Stimulated activated naive B cell treated with anti-CD40 and anti-IgM and Interleukin-4, amounts not matched to agents 10 μg/mL and 1 μg/mL and 100 μg/mL, for 72 hours (primary cell): ENCODE measurements around the gene USP36.

Source experiments
- ATAC-seq, 2 donors: fragments of 150-1000 bp; cut with Tn5 transposase; replicated peaks; 2 replicates each; pipeline ENCODE4 v1.10.0; 2021; ENCODE audit warnings: moderate library complexity in 1 of 2
- DNase-seq: peaks from one replicate; pipeline ENCODE4 v3.0.0; 2021
- H3K27ac Mint-ChIP-seq: one replicate; pipeline ENCODE4 v1.8.0; 2022; ENCODE audit warnings: mild to moderate bottlenecking, mixed read lengths
- H3K27me3 Mint-ChIP-seq, 2 donors: one replicate each; pipeline ENCODE4 v1.8.0; 2022; ENCODE audit warnings: mixed read lengths in 2 of 2
- H3K36me3 Mint-ChIP-seq, 2 donors: one replicate each; pipeline ENCODE4 v1.8.0; 2022; ENCODE audit warnings: mixed read lengths in 2 of 2, mild to moderate bottlenecking in 1 of 2
- H3K4me1 Mint-ChIP-seq, 2 donors: one replicate each; pipeline ENCODE4 v1.8.0; 2022; ENCODE audit warnings: mixed read lengths in 2 of 2, mild to moderate bottlenecking in 1 of 2
- H3K4me3 Mint-ChIP-seq, 2 donors: one replicate each; pipeline ENCODE4 v1.8.0; 2022; ENCODE audit warnings: mild to moderate bottlenecking in 2 of 2, mixed read lengths in 2 of 2, moderate library complexity in 1 of 2
- H3K9me3 Mint-ChIP-seq, 2 donors: one replicate each; pipeline ENCODE4 v1.8.0; 2022; ENCODE audit warnings: mixed read lengths in 2 of 2, mild to moderate bottlenecking in 1 of 2

The USP36 gene

GRCh38 chr17:78823282-78824046 lies 17.1 kb downstream of the USP36 start:
- Mint-ChIP-seq H3K4me3 (no peak overlapping the region), H3K4me1 (peaks cover 12 to 30% of the 10 kb centered on the region in 2 donors), H3K27ac (peak overlapping the region; percentile 65), H3K27me3 (no peaks in the 10 kb centered on the region), H3K9me3 (no peaks in the 10 kb centered on the region), H3K36me3 (peaks cover 69 to 87% of the 10 kb centered on the region in 2 donors)
- ATAC-seq: no peak
- DNase-seq: no peak

- Mint-ChIP-seq H3K27me3 (no peaks in the 10 kb centered on the region), H3K27ac (peak overlapping the region; percentile 14), H3K36me3 (peaks cover 64 to 81% of the 10 kb centered on the region in 2 donors), H3K9me3 (no peaks in the 10 kb centered on the region), H3K4me3 (no peak overlapping the region), H3K4me1 (peaks cover 10 to 26% of the 10 kb centered on the region in 2 donors)
- DNase-seq: no peak
- ATAC-seq: no peak
Measured at GRCh38 chr17:78822552-78822951, 18.1 kb downstream of the USP36 start.

GRCh38 chr17:78821961-78822360 lies 18.7 kb downstream of the USP36 start:
- H3K4me3 Mint-ChIP-seq: no peak overlapping the region
- H3K27me3 Mint-ChIP-seq: no peaks in the 10 kb centered on the region
- H3K27ac Mint-ChIP-seq: no peak overlapping the region
- H3K4me1 Mint-ChIP-seq: peaks cover 10 to 20% of the 10 kb centered on the region in 2 donors
- H3K36me3 Mint-ChIP-seq: peaks cover 69 to 81% of the 10 kb centered on the region in 2 donors
- H3K9me3 Mint-ChIP-seq: no peaks in the 10 kb centered on the region
- DNase-seq: no peak
- ATAC-seq: no peak

GRCh38 chr17:78820841-78821240 lies 19.8 kb downstream of the USP36 start:
- no peak for ATAC-seq

GRCh38 chr17:78819806-78820792 lies 20.5 kb downstream of the USP36 start:
- peaks cover 60 to 73% of the 10 kb centered on the region in 2 donors for H3K36me3 Mint-ChIP-seq
- no peaks in the 10 kb centered on the region for H3K27me3 Mint-ChIP-seq
- no peaks in the 10 kb centered on the region for H3K9me3 Mint-ChIP-seq
- peaks cover 10 to 18% of the 10 kb centered on the region in 2 donors for H3K4me1 Mint-ChIP-seq
- DNase-seq (no peak), ATAC-seq (no peak)
- no peak overlapping the region for H3K4me3 Mint-ChIP-seq
- no peak overlapping the region for H3K27ac Mint-ChIP-seq

More at GRCh38 chr17:78820841-78821240, 19.8 kb downstream of the USP36 start:
- H3K27me3 Mint-ChIP-seq: no peaks in the 10 kb centered on the region
- H3K4me1 Mint-ChIP-seq: peaks cover 10 to 18% of the 10 kb centered on the region in 2 donors
- peaks cover 67 to 80% of the 10 kb centered on the region in 2 donors for H3K36me3 Mint-ChIP-seq
- no peak for DNase-seq
- no peak overlapping the region for H3K27ac Mint-ChIP-seq
- H3K9me3 Mint-ChIP-seq: no peaks in the 10 kb centered on the region
- H3K4me3 Mint-ChIP-seq: no peak overlapping the region

GRCh38 chr17:78819402-78819801 lies 21.2 kb downstream of the USP36 start:
- H3K36me3 Mint-ChIP-seq: peaks cover 56 to 68% of the 10 kb centered on the region in 2 donors
- ATAC-seq: no peak
- no peaks in the 10 kb centered on the region for H3K9me3 Mint-ChIP-seq
- no peaks in the 10 kb centered on the region for H3K27me3 Mint-ChIP-seq
- peaks cover 10 to 18% of the 10 kb centered on the region in 2 donors for H3K4me1 Mint-ChIP-seq
- no peak for DNase-seq
- H3K4me3 Mint-ChIP-seq: no peak overlapping the region
- H3K27ac Mint-ChIP-seq: no peak overlapping the region

GRCh38 chr17:78818932-78819331 lies 21.7 kb downstream of the USP36 start:
- Mint-ChIP-seq H3K4me1 (peaks cover 11 to 18% of the 10 kb centered on the region in 2 donors), H3K36me3 (peaks cover 54 to 69% of the 10 kb centered on the region in 2 donors), H3K9me3 (no peaks in the 10 kb centered on the region), H3K4me3 (no peak overlapping the region), H3K27ac (peak overlapping the region; percentile 33), H3K27me3 (no peaks in the 10 kb centered on the region)
- DNase-seq: no peak
- no peak for ATAC-seq

GRCh38 chr17:78818152-78818846 lies 22.3 kb downstream of the USP36 start:
- ATAC-seq (no peak), DNase-seq (no peak)
- H3K9me3 Mint-ChIP-seq: no peaks in the 10 kb centered on the region
- peaks cover 54 to 67% of the 10 kb centered on the region in 2 donors for H3K36me3 Mint-ChIP-seq
- H3K27ac Mint-ChIP-seq: peak overlapping the region; percentile 33
- no peaks in the 10 kb centered on the region for H3K27me3 Mint-ChIP-seq
- peaks cover 11 to 20% of the 10 kb centered on the region in 2 donors for H3K4me1 Mint-ChIP-seq
- no peak overlapping the region for H3K4me3 Mint-ChIP-seq

GRCh38 chr17:78817123-78817522 lies 23.5 kb downstream of the USP36 start:
- no peak for DNase-seq

GRCh38 chr17:78815696-78816095 lies 24.9 kb downstream of the USP36 start:
- H3K9me3 Mint-ChIP-seq: no peaks in the 10 kb centered on the region
- no peak overlapping the region for H3K4me3 Mint-ChIP-seq
- no peak overlapping the region for H3K27ac Mint-ChIP-seq
- peaks cover 41 to 62% of the 10 kb centered on the region in 2 donors for H3K36me3 Mint-ChIP-seq
- no peak for DNase-seq
- no peaks in the 10 kb centered on the region for H3K27me3 Mint-ChIP-seq
- no peak for ATAC-seq
- H3K4me1 Mint-ChIP-seq: peaks cover 14 to 23% of the 10 kb centered on the region in 2 donors

More at GRCh38 chr17:78817123-78817522, 23.5 kb downstream of the USP36 start:
- Mint-ChIP-seq H3K4me3 (no peak overlapping the region), H3K4me1 (peaks cover 13 to 23% of the 10 kb centered on the region in 2 donors), H3K27me3 (no peaks in the 10 kb centered on the region), H3K27ac (no peak overlapping the region), H3K36me3 (peaks cover 49 to 64% of the 10 kb centered on the region in 2 donors), H3K9me3 (no peaks in the 10 kb centered on the region)
- ATAC-seq: no peak

- Mint-ChIP-seq H3K27me3 (no peaks in the 10 kb centered on the region), H3K4me3 (no peak overlapping the region), H3K9me3 (no peaks in the 10 kb centered on the region), H3K27ac (no peak overlapping the region), H3K36me3 (peaks cover 45 to 58% of the 10 kb centered on the region in 2 donors), H3K4me1 (peaks cover 6 to 10% of the 10 kb centered on the region in 2 donors)
- ATAC-seq (peak in 1 of 2 donors; percentile 57), DNase-seq (no peak)
Measured at GRCh38 chr17:78812855-78813254, 27.8 kb downstream of the USP36 start.

GRCh38 chr17:78808163-78808562 lies 32.5 kb downstream of the USP36 start:
- Mint-ChIP-seq H3K4me3 (no peak overlapping the region), H3K27me3 (no peaks in the 10 kb centered on the region), H3K36me3 (peaks cover 58 to 71% of the 10 kb centered on the region in 2 donors), H3K4me1 (peaks cover 25 to 31% of the 10 kb centered on the region in 2 donors), H3K9me3 (no peaks in the 10 kb centered on the region), H3K27ac (no peak overlapping the region)
- DNase-seq (no peak), ATAC-seq (no peak)

- peak overlapping the region; percentile 89 for H3K27ac Mint-ChIP-seq
- no peaks in the 10 kb centered on the region for H3K9me3 Mint-ChIP-seq
- peak overlapping the region in 1 of 2 donors; percentile 10 for H3K4me3 Mint-ChIP-seq
- H3K4me1 Mint-ChIP-seq: peaks cover 24 to 29% of the 10 kb centered on the region in 2 donors
- peak; percentile 76 to 81 for ATAC-seq
- H3K27me3 Mint-ChIP-seq: no peaks in the 10 kb centered on the region
- peaks cover 68 to 72% of the 10 kb centered on the region in 2 donors for H3K36me3 Mint-ChIP-seq
- peak; percentile 27 for DNase-seq
Measured at GRCh38 chr17:78806451-78806850, 34.2 kb downstream of the USP36 start.

GRCh38 chr17:78805301-78805700 lies 35.3 kb downstream of the USP36 start:
- DNase-seq (no peak), ATAC-seq (peak in 1 of 2 donors; percentile 27)
- Mint-ChIP-seq H3K4me3 (no peak overlapping the region), H3K27ac (peak overlapping the region; percentile 53), H3K9me3 (no peaks in the 10 kb centered on the region), H3K36me3 (peaks cover 71 to 72% of the 10 kb centered on the region in 2 donors), H3K4me1 (peaks cover 27 to 33% of the 10 kb centered on the region in 2 donors), H3K27me3 (no peaks in the 10 kb centered on the region)
